Neural progenitor cell (in vitro differentiated cells): ENCODE data around the gene ZNF808.

Experiments used
- EZH2 ChIP-seq: fragments of 200-600 bp; sonication (generic); IDR thresholded peaks from 2 replicates; pipeline ENCODE4 v1.6.1; 2017; ENCODE audit warnings: antibody characterized with exemption, mild to moderate bottlenecking, moderate library complexity
- TF ChIP-seq, protein P1 (sequence below): fragments of 200-600 bp; sonication (generic); IDR thresholded peaks from 2 replicates; pipeline ENCODE4 v1.5.1; 2017; ENCODE audit warnings: antibody characterized with exemption, mild to moderate bottlenecking

DNA sequence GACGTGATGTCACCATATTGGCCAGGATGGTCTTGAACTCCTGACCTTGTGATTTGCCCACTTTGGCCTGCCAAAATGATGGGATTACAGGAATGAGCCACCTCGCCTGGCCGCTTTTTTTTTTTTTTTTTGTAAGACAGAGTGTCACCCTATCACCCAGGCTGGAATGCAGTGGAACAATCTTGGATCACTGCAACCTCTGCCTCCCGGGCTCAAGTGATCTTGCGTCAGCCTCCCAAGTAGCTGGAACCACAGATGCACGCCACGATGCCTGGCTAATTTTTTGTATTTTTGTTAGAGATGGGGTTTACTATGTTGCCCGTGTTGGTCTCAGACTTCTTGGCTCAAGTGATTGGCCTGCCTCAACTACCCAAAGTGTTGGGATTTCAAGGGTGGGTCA is 28.9 kb upstream of the ZNF808 start:
- TF ChIP-seq, protein P1, sequence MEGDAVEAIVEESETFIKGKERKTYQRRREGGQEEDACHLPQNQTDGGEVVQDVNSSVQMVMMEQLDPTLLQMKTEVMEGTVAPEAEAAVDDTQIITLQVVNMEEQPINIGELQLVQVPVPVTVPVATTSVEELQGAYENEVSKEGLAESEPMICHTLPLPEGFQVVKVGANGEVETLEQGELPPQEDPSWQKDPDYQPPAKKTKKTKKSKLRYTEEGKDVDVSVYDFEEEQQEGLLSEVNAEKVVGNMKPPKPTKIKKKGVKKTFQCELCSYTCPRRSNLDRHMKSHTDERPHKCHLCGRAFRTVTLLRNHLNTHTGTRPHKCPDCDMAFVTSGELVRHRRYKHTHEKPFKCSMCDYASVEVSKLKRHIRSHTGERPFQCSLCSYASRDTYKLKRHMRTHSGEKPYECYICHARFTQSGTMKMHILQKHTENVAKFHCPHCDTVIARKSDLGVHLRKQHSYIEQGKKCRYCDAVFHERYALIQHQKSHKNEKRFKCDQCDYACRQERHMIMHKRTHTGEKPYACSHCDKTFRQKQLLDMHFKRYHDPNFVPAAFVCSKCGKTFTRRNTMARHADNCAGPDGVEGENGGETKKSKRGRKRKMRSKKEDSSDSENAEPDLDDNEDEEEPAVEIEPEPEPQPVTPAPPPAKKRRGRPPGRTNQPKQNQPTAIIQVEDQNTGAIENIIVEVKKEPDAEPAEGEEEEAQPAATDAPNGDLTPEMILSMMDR: no peak
- TF ChIP-seq EZH2: no peak
